ENCODE data around the gene ENAH.
"Not testable (repeated sequence)": the region's sequence is repeated elsewhere in the genome, so short reads cannot be mapped to it uniquely, and the experiment has no call there.

The ENAH gene

GRCh38 chr1:225525377-225525776, 127.5 kb downstream of the ENAH start:
- no peak for DNase-seq (ENCODE audit: low spot score)

- DNase-seq (ENCODE audit: low spot score) = no peak
Measured at GRCh38 chr1:225524570-225524969, 128.4 kb downstream of the ENAH start.

GRCh38 chr1:225523263-225523950, 129.5 kb downstream of the ENAH start:
- DNase-seq (ENCODE audit: low spot score) = no peak

- DNase-seq (ENCODE audit: low spot score) = no peak
Measured at GRCh38 chr1:225522588-225523262, 130.2 kb downstream of the ENAH start.

GRCh38 chr1:225520587-225521227, 132.2 kb downstream of the ENAH start:
- DNase-seq (ENCODE audit: low spot score) = no peak

GRCh38 chr1:225519166-225519863, 133.6 kb downstream of the ENAH start:
- DNase-seq (ENCODE audit: low spot score) = no peak

GRCh38 chr1:225517697-225518096, 135.2 kb downstream of the ENAH start:
- no peak for DNase-seq (ENCODE audit: low spot score)

- no peak for DNase-seq (ENCODE audit: low spot score)
Measured at GRCh38 chr1:225517221-225517620, 135.7 kb downstream of the ENAH start.

GRCh38 chr1:225514671-225515081, 138.2 kb downstream of the ENAH start:
- DNase-seq (ENCODE audit: low spot score) = no peak

GRCh38 chr1:225513576-225513975, 139.3 kb downstream of the ENAH start:
- DNase-seq (ENCODE audit: low spot score) = not testable (repeated sequence)

- no peak for DNase-seq (ENCODE audit: low spot score)
Measured at GRCh38 chr1:225511828-225512381, 141.0 kb downstream of the ENAH start.

- DNase-seq (ENCODE audit: low spot score) = not testable (repeated sequence)
Measured at GRCh38 chr1:225510740-225511139, 142.2 kb downstream of the ENAH start.

GRCh38 chr1:225509770-225510169, 143.2 kb downstream of the ENAH start:
- DNase-seq (ENCODE audit: low spot score) = no peak

GRCh38 chr1:225509376-225509707, 143.6 kb downstream of the ENAH start:
- no peak for DNase-seq (ENCODE audit: low spot score)

- DNase-seq (ENCODE audit: low spot score) = peak; percentile 93
Measured at GRCh38 chr1:225508538-225509375, 144.2 kb downstream of the ENAH start.

GRCh38 chr1:225506727-225507126, 146.2 kb downstream of the ENAH start:
- no peak for DNase-seq (ENCODE audit: low spot score)

GRCh38 chr1:225504776-225505175, 148.1 kb downstream of the ENAH start:
- DNase-seq (ENCODE audit: low spot score) = no peak

- no peak for DNase-seq (ENCODE audit: low spot score)
Measured at GRCh38 chr1:225500624-225501192, 152.2 kb downstream of the ENAH start.

GRCh38 chr1:225498549-225499136, 154.3 kb downstream of the ENAH start:
- no peak for DNase-seq (ENCODE audit: low spot score)

GRCh38 chr1:225494789-225495359, 158.0 kb downstream of the ENAH start:
- no peak for DNase-seq (ENCODE audit: low spot score)
